Endothelial cell of umbilical vein (primary cell): ENCODE measurements around the gene MAEL.

ENCODE experiments used
- EZH2 ChIP-seq: IDR thresholded peaks from 2 replicates; pipeline ENCODE4 v1.6.1; 2012; ENCODE audit warnings: borderline replicate concordance, low read depth, mild to moderate bottlenecking, moderate library complexity, low read length, inconsistent platforms; ENCODE audit not compliant: severe bottlenecking
- JUN ChIP-seq: IDR thresholded peaks from 2 replicates; pipeline ENCODE4 v1.6.1; 2011; ENCODE audit warnings: borderline replicate concordance, low read depth; ENCODE audit not compliant: insufficient read length, insufficient read depth
- POLR2A ChIP-seq: IDR thresholded peaks from 2 replicates; pipeline ENCODE4 v1.6.1; 2012; ENCODE audit warnings: low read depth, mild to moderate bottlenecking, control low read depth, low read length
- POLR2AphosphoS5 ChIP-seq: IDR thresholded peaks from 2 replicates; pipeline ENCODE4 v1.6.1; 2012; ENCODE audit warnings: low read depth, mild to moderate bottlenecking, control low read depth, low read length, moderate library complexity; ENCODE audit not compliant: insufficient read depth
- TF ChIP-seq, protein P1 (sequence below), 2 donors: IDR thresholded peaks; 1 replicate in 1 of 2; 2 replicates in 1 of 2; pipeline ENCODE4 v1.5.1; 2011; ENCODE audit warnings: low read length in 2 of 2, mild to moderate bottlenecking in 2 of 2, moderate library complexity in 2 of 2, control low read depth in 1 of 2, inconsistent platforms in 1 of 2, low read depth in 1 of 2; ENCODE audit not compliant: insufficient read depth in 1 of 2; ENCODE audit errors: extremely low read depth in 1 of 2
- TF ChIP-seq, protein P2 (sequence below): IDR thresholded peaks from 2 replicates; pipeline ENCODE4 v1.6.1; 2011; ENCODE audit not compliant: insufficient read depth, insufficient read length

DNA sequence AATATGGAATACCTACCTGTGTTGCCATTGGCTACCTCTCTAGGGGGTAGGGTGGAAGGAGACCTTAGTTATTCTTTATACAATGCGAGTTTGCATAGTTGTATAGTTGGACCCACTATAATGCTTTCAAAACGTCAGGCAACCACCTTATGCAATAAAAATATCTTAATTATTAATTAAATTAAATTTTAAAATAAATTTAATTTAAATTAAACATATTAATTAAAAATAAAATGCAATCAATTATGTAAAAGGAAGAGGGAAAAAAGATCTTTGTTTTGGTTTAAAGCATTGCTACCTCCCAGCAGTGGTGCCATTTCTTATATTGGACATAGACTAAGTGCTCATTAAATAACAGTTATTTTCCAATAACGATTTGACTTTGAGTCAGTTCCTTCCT is 78.8 kb downstream of the MAEL start:
- TF ChIP-seq, protein P1, sequence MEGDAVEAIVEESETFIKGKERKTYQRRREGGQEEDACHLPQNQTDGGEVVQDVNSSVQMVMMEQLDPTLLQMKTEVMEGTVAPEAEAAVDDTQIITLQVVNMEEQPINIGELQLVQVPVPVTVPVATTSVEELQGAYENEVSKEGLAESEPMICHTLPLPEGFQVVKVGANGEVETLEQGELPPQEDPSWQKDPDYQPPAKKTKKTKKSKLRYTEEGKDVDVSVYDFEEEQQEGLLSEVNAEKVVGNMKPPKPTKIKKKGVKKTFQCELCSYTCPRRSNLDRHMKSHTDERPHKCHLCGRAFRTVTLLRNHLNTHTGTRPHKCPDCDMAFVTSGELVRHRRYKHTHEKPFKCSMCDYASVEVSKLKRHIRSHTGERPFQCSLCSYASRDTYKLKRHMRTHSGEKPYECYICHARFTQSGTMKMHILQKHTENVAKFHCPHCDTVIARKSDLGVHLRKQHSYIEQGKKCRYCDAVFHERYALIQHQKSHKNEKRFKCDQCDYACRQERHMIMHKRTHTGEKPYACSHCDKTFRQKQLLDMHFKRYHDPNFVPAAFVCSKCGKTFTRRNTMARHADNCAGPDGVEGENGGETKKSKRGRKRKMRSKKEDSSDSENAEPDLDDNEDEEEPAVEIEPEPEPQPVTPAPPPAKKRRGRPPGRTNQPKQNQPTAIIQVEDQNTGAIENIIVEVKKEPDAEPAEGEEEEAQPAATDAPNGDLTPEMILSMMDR (IDR thresholded peaks at IDR 0.05; ENCODE audit: extremely low read depth in 1 of 2, insufficient read depth in 1 of 2, low read depth in 1 of 2, low read length in 2 of 2) = no peak
- TF ChIP-seq POLR2A = no peak
- TF ChIP-seq POLR2AphosphoS5 = no peak
- no peak for TF ChIP-seq JUN
- TF ChIP-seq EZH2 = no peak
- TF ChIP-seq, protein P2, sequence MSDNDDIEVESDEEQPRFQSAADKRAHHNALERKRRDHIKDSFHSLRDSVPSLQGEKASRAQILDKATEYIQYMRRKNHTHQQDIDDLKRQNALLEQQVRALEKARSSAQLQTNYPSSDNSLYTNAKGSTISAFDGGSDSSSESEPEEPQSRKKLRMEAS = no peak
